Keratinocyte (primary cell): ENCODE data around the gene MIPOL1. TPM values are rescaled to one million over a fixed set of nuclear protein-coding genes. Genes with fewer than 3 reads are reported as not detected.

Experiments used
- DNase-seq: peaks from one replicate; pipeline ENCODE4 v3.0.0-alpha.2; 2011; ENCODE audit warnings: low read depth, missing footprints, low spot score
- FAIRE-seq: peaks from 2 replicates; lab custom pipeline; 2011; peaks lifted over from hg19 to GRCh38; lab: Jason Lieb, UNC
- H2AFZ ChIP-seq: 2 replicates; pipeline ENCODE4 v1.6.0; 2012; ENCODE audit warnings: low read length, control low read depth, inconsistent platforms; ENCODE audit not compliant: control insufficient read depth
- H3K27ac ChIP-seq: 2 replicates; pipeline ENCODE4 v1.5.1; 2011; ENCODE audit warnings: low read length; ENCODE audit not compliant: control insufficient read depth, insufficient read depth
- H3K27me3 ChIP-seq: 3 replicates; pipeline ENCODE4 v1.6.0; 2011; ENCODE audit warnings: low read length; ENCODE audit not compliant: control insufficient read depth, insufficient read depth; ENCODE audit errors: extremely low read depth
- H3K36me3 ChIP-seq, 2 experiments: 2 replicates in 1 of 2; 3 replicates in 1 of 2; pipeline ENCODE4 v1.5.1; 2011; ENCODE audit warnings: low read length in 2 of 2, mild to moderate bottlenecking in 1 of 2; ENCODE audit not compliant: control insufficient read depth in 2 of 2, insufficient read depth in 2 of 2; ENCODE audit errors: extremely low read depth in 1 of 2
- H3K4me1 ChIP-seq: 3 replicates; pipeline ENCODE4 v1.5.1; 2011; ENCODE audit warnings: low read length; ENCODE audit not compliant: control insufficient read depth, insufficient read depth; ENCODE audit errors: extremely low read depth
- H3K4me2 ChIP-seq: 3 replicates; pipeline ENCODE4 v1.6.0; 2011; ENCODE audit warnings: low read depth, low read length; ENCODE audit not compliant: control insufficient read depth, insufficient read depth; ENCODE audit errors: extremely low read depth
- H3K4me3 ChIP-seq, 3 experiments: fragments of 200-600 bp in 1 of 3; sonication (generic) in 1 of 3; 2 replicates in 2 of 3; 3 replicates in 1 of 3; pipeline ENCODE4 v1.5.1; 2011 to 2016; ENCODE audit warnings: low read length in 3 of 3, mild to moderate bottlenecking in 3 of 3, control low read depth in 2 of 3, inconsistent platforms in 1 of 3, low read depth in 1 of 3, mixed read lengths in 1 of 3, mixed run types in 1 of 3, moderate library complexity in 1 of 3; ENCODE audit not compliant: control insufficient read depth in 2 of 3, insufficient read depth in 2 of 3; ENCODE audit errors: extremely low read depth in 1 of 3
- H3K79me2 ChIP-seq: 2 replicates; pipeline ENCODE4 v1.6.0; 2012; ENCODE audit warnings: low read length; ENCODE audit not compliant: control insufficient read depth, insufficient read depth
- H3K9ac ChIP-seq: 3 replicates; pipeline ENCODE4 v1.6.0; 2011; ENCODE audit warnings: low read length; ENCODE audit not compliant: control insufficient read depth, insufficient read depth; ENCODE audit errors: extremely low read depth
- H3K9me1 ChIP-seq: 3 replicates; pipeline ENCODE4 v1.6.0; 2011; ENCODE audit warnings: low read length; ENCODE audit not compliant: control insufficient read depth, insufficient read depth; ENCODE audit errors: extremely low read depth
- H3K9me3 ChIP-seq: 2 replicates; pipeline ENCODE4 v1.5.1; 2012; ENCODE audit warnings: low read depth, low read length; ENCODE audit not compliant: control insufficient read depth
- H4K20me1 ChIP-seq: 3 replicates; pipeline ENCODE4 v1.6.0; 2011; ENCODE audit warnings: low read length; ENCODE audit not compliant: control insufficient read depth, insufficient read depth; ENCODE audit errors: extremely low read depth
- EZH2 ChIP-seq: IDR thresholded peaks from one replicate; pipeline ENCODE4 v1.6.1; 2012; ENCODE audit warnings: inconsistent platforms, mild to moderate bottlenecking, low read length, moderate library complexity
- dilution Hi-C: fragments of 300-500 bp; cut with MboI; formaldehyde crosslinking; loops from one replicate; pipeline ENCODE4 v1.7.0; 2020; ENCODE audit warnings: low sequenced_read_pairs; ENCODE audit not compliant: extremely low pct_ligation_motif_present
- polyA plus RNA-seq, 5 experiments: library from polyadenylated mRNA; depleted of rRNA in 3 of 5; stranded (reverse) in 3 of 5; stranded (forward) in 1 of 5; unstranded in 1 of 5; fragments of >200 nt; gene quantifications; 1 replicate in 1 of 5; 2 replicates in 3 of 5; 3 replicates in 1 of 5; pipeline versions ENCODE4 v1.2.1 to v1.2.3, GENCODE V29; 2011 to 2012; ENCODE audit warnings: missing spikeins in 2 of 5, low read depth in 1 of 5, low replicate concordance in 1 of 5
- TF ChIP-seq, protein P1 (sequence below), 3 experiments: IDR thresholded peaks in 1 of 3; conservative IDR thresholded peaks in 1 of 3; optimal IDR thresholded peaks in 1 of 3; 2 replicates in 2 of 3; 3 replicates in 1 of 3; pipeline versions ENCODE3 to v1.5.1; 2011; ENCODE audit warnings: low read length in 3 of 3, mild to moderate bottlenecking in 3 of 3, moderate library complexity in 2 of 3, control low read depth in 1 of 3, inconsistent platforms in 1 of 3; ENCODE audit not compliant: insufficient read depth in 2 of 3; ENCODE audit errors: extremely low read depth in 1 of 3

MIPOL1 gene
- polyA plus RNA-seq, 1 donor (not counting 4 experiments of a cell fraction or from before 2014, with no cell fraction given), result 10.9 TPM

DNA sequence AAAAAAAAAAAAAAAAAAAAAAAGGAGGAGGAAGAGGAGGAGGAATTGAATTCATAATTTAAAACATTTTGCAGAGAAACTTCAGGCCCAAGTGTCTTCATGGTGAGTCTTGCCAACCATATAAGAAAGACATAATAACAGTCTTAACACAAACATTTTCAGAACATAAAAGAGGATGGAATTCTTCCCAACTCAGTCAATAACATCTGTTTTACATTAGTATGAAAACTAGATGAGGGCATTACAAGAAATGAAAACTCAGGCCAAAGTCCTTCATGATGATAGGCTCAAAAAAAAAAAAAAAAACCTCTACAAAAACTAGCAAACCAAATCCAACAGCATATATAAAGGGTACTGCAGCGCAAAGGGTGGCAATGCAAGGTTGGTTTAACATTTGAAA lies 245.7 kb downstream of the MIPOL1 start:
- DNase-seq, result no peak
- Histone ChIP-seq H3K27ac (no peak overlapping the region), H3K9me1 (no peaks in the 10 kb centered on the region), H3K9me3 (no peaks in the 10 kb centered on the region), H3K4me3 (no peak overlapping the region), H3K79me2 (no peaks in the 10 kb centered on the region), H3K27me3 (no peaks in the 10 kb centered on the region), H4K20me1 (no peaks in the 10 kb centered on the region), H3K36me3 (no peaks in the 10 kb centered on the region), H3K4me2 (no peak overlapping the region), H3K4me1 (peaks cover 7% of the 10 kb centered on the region), H2AFZ (no peak overlapping the region), H3K9ac (no peak overlapping the region)
- FAIRE-seq, result no peak
- dilution Hi-C loops, result no loop called here
- TF ChIP-seq, protein P1, sequence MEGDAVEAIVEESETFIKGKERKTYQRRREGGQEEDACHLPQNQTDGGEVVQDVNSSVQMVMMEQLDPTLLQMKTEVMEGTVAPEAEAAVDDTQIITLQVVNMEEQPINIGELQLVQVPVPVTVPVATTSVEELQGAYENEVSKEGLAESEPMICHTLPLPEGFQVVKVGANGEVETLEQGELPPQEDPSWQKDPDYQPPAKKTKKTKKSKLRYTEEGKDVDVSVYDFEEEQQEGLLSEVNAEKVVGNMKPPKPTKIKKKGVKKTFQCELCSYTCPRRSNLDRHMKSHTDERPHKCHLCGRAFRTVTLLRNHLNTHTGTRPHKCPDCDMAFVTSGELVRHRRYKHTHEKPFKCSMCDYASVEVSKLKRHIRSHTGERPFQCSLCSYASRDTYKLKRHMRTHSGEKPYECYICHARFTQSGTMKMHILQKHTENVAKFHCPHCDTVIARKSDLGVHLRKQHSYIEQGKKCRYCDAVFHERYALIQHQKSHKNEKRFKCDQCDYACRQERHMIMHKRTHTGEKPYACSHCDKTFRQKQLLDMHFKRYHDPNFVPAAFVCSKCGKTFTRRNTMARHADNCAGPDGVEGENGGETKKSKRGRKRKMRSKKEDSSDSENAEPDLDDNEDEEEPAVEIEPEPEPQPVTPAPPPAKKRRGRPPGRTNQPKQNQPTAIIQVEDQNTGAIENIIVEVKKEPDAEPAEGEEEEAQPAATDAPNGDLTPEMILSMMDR (optimal IDR thresholded peaks at IDR 0.05 in 1 of 3, IDR thresholded peaks at IDR 0.05 in 1 of 3, conservative IDR thresholded peaks at IDR 0.05 in 1 of 3; ENCODE audit: extremely low read depth in 1 of 3, insufficient read depth in 2 of 3, low read length in 3 of 3), result no peak
- TF ChIP-seq EZH2, result no peak

DNA sequence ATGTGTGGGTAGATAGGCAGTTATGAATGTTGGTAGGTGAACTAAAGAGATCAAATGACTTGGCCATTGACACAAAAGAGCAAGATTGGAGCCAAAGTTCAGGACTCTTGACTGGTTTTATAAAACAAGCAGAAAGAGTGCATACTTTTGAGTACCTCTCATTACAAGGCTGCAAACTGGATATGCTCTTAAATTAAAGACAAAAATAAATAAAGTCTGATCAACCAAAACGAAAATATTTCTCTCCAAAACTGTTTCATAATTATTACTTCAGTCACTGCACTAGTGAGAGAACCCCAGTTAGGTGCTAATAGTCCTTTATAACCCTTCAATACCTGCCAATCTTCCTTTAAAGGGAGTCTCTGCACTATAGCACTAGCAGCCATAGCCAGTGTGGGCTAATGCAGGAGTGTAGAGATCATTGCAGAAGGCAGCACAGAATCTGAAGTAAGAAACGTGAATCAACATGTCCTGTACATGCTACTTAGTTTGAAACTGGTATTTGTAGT lies 250.2 kb downstream of the MIPOL1 start:
- peak overlapping the region; percentile 76 for H2AFZ ChIP-seq

More for the DNA sequence above, 250.2 kb downstream of the MIPOL1 start:
- Histone ChIP-seq H3K4me1 (peaks cover 27% of the 10 kb centered on the region), H4K20me1 (no peaks in the 10 kb centered on the region), H3K27ac (no peak overlapping the region), H3K27me3 (no peaks in the 10 kb centered on the region), H3K9me1 (no peaks in the 10 kb centered on the region), H3K79me2 (no peaks in the 10 kb centered on the region), H3K36me3 (no peaks in the 10 kb centered on the region), H3K4me2 (peak overlapping the region; percentile 62), H3K9ac (no peak overlapping the region), H3K9me3 (no peaks in the 10 kb centered on the region), H3K4me3 (peak overlapping the region in 1 of 3 experiments; percentile 49)
- FAIRE-seq (peak; percentile 88), DNase-seq (no peak)
- dilution Hi-C loops, result no loop called here
- TF ChIP-seq EZH2, result no peak
- TF ChIP-seq, protein P1 (optimal IDR thresholded peaks at IDR 0.05 in 1 of 3, IDR thresholded peaks at IDR 0.05 in 1 of 3, conservative IDR thresholded peaks at IDR 0.05 in 1 of 3; ENCODE audit: extremely low read depth in 1 of 3, insufficient read depth in 2 of 3, low read length in 3 of 3), result no peak
